B cell (primary cell): ENCODE measurements around the gene THSD7B. TPM values are rescaled to one million over a fixed set of nuclear protein-coding genes. Genes with fewer than 3 reads are reported as not detected.

Source experiments
- ATAC-seq: fragments of 200-7000 bp; cut with Tn5 transposase; one replicate; pipeline ENCODE4 v1.10.0; 2021; ENCODE audit warnings: low read depth, mild to moderate bottlenecking, moderate number of reproducible peaks, moderate library complexity
- CTCF ChIA-PET: fragments of 350-600 bp; sonication (Branson Sonifier 250); formaldehyde crosslinking; loops from one replicate; lab custom pipeline; 2021; ENCODE audit warnings: antibody characterized with exemption, inconsistent platforms; lab: Charles Lee
- POLR2A ChIA-PET: fragments of 350-600 bp; sonication (Branson Sonifier 250); formaldehyde crosslinking; loops from one replicate; lab custom pipeline; 2021; ENCODE audit warnings: antibody characterized with exemption; lab: Charles Lee
- DNase-seq: peaks from one replicate; pipeline ENCODE4 v3.0.0; 2013
- H2AFZ ChIP-seq: 2 replicates; pipeline ENCODE4 v1.6.1; 2012; ENCODE audit warnings: mild to moderate bottlenecking, low read depth, low read length; ENCODE audit not compliant: insufficient read depth, poor library complexity, severe bottlenecking
- H3K27ac ChIP-seq, 2 donors: 1 replicate in 1 of 2; 2 replicates in 1 of 2; pipeline ENCODE4 v1.5.1; 2012 to 2013; ENCODE audit warnings: low read length in 2 of 2, mild to moderate bottlenecking in 2 of 2, moderate library complexity in 1 of 2
- H3K27me3 ChIP-seq, 4 experiments: fragments of 200-600 bp in 1 of 4; sonication (generic) in 1 of 4; replicated peaks in 1 of 4; 1 replicate in 2 of 4; 2 replicates in 2 of 4; pipeline versions ENCODE4 v1.6.1 to v1.7.0; 2013 to 2016; ENCODE audit warnings: low read length in 3 of 4, mild to moderate bottlenecking in 2 of 4, mixed read lengths in 1 of 4, moderate library complexity in 1 of 4; ENCODE audit not compliant: insufficient read depth in 4 of 4, control insufficient read depth in 3 of 4; ENCODE audit errors: control extremely low read depth in 1 of 4
- H3K36me3 ChIP-seq, 2 experiments: replicated peaks in 1 of 2; 1 replicate in 1 of 2; 2 replicates in 1 of 2; pipeline versions ENCODE4 v1.6.1 to v1.7.1; 2013; ENCODE audit warnings: low read length in 1 of 2; ENCODE audit not compliant: insufficient read depth in 2 of 2, control insufficient read depth in 1 of 2; ENCODE audit errors: control extremely low read depth in 1 of 2, extremely low read depth in 1 of 2
- H3K4me1 ChIP-seq, 2 donors: fragments of 200-600 bp in 1 of 2; sonication (generic) in 1 of 2; 1 replicate in 1 of 2; 2 replicates in 1 of 2; pipeline versions ENCODE4 v1.5.1 to v1.6.1; 2013 to 2017; ENCODE audit warnings: low read length in 2 of 2; ENCODE audit not compliant: control insufficient read depth in 2 of 2, insufficient read depth in 2 of 2
- H3K4me2 ChIP-seq: replicated peaks from 2 replicates; pipeline ENCODE3; 2012; ENCODE audit warnings: mild to moderate bottlenecking, low read depth, low read length; ENCODE audit not compliant: poor library complexity, severe bottlenecking
- H3K4me3 ChIP-seq, 5 experiments: fragments of 200-600 bp in 1 of 5; sonication (generic) in 1 of 5; 1 replicate in 3 of 5; 2 replicates in 2 of 5; pipeline versions ENCODE4 v1.5.1 to v1.7.0; 2011 to 2016; ENCODE audit warnings: low read length in 4 of 5, mild to moderate bottlenecking in 4 of 5, low read depth in 2 of 5, control low read depth in 1 of 5, moderate library complexity in 1 of 5; ENCODE audit not compliant: insufficient read depth in 1 of 5; ENCODE audit errors: control extremely low read depth in 1 of 5, extremely low read depth in 1 of 5
- H3K79me2 ChIP-seq: fragments of 200-600 bp; sonication (generic); one replicate; pipeline ENCODE4 v1.6.0; 2016; ENCODE audit warnings: low read length; ENCODE audit not compliant: control insufficient read depth, insufficient read depth
- H3K9ac ChIP-seq: fragments of 200-600 bp; sonication (generic); 2 replicates; pipeline ENCODE4 v1.6.1; 2017; ENCODE audit warnings: mild to moderate bottlenecking, low read length, moderate library complexity
- H3K9me3 ChIP-seq, 3 donors: one replicate each; pipeline versions ENCODE4 v1.6.1 to v1.7.1; 2013; ENCODE audit warnings: low read length in 2 of 3; ENCODE audit not compliant: control insufficient read depth in 2 of 3, insufficient read depth in 1 of 3; ENCODE audit errors: control extremely low read depth in 1 of 3
- H4K20me1 ChIP-seq: 2 replicates; pipeline ENCODE4 v1.6.0; 2012; ENCODE audit warnings: mild to moderate bottlenecking, low read length; ENCODE audit not compliant: insufficient read depth, control insufficient read depth, poor library complexity, severe bottlenecking
- H3K27ac Mint-ChIP-seq: one replicate; pipeline ENCODE4 v1.8.0; 2021; ENCODE audit warnings: mixed read lengths
- H3K27me3 Mint-ChIP-seq: one replicate; pipeline ENCODE4 v1.8.0; 2021; ENCODE audit warnings: mixed read lengths
- H3K4me1 Mint-ChIP-seq: one replicate; pipeline ENCODE4 v1.8.0; 2021; ENCODE audit warnings: mixed read lengths
- H3K4me3 Mint-ChIP-seq: one replicate; pipeline ENCODE4 v1.8.0; 2021; ENCODE audit warnings: mixed read lengths
- H3K9me3 Mint-ChIP-seq: one replicate; pipeline ENCODE4 v1.8.0; 2022; ENCODE audit warnings: mixed read lengths; ENCODE audit not compliant: insufficient read depth
- CTCF ChIP-seq: fragments of 200-600 bp; IDR thresholded peaks from one replicate; pipeline ENCODE4 v1.8.0; 2022; ENCODE audit warnings: antibody characterized with exemption, mild to moderate bottlenecking
- EZH2 ChIP-seq: IDR thresholded peaks from 2 replicates; pipeline ENCODE4 v1.6.1; 2012; ENCODE audit warnings: borderline replicate concordance, low read depth, mild to moderate bottlenecking, moderate library complexity, low read length; ENCODE audit not compliant: insufficient read depth, poor library complexity, severe bottlenecking
- WGBS: methylation state at CpG from one replicate; pipeline ENCODE4 v1.1.5; 2013; ENCODE audit warnings: missing lambda C conversion rate; ENCODE audit not compliant: insufficient coverage; 5-methylcytosine and 5-hydroxymethylcytosine counted together
- intact Hi-C: fragments of 100-400 bp; cut with micrococcal nuclease; formaldehyde crosslinking; loops from one replicate; pipeline ENCODE4 v1.10.0; 2022
- polyA plus RNA-seq: library from polyadenylated mRNA; depleted of rRNA; stranded (reverse); fragments of >200 nt; gene quantifications from 2 replicates; pipeline ENCODE4 v1.2.3, GENCODE V29; 2012
- total RNA-seq, 2 donors: library from RNA; stranded (reverse); fragments of 120-200 nt in 1 of 2; gene quantifications; 1 replicate in 1 of 2; 2 replicates in 1 of 2; pipeline versions ENCODE4 v1.2.3 to v1.2.4, GENCODE V29; 2013 to 2022

Gene THSD7B
- total and polyA plus RNA-seq, 2 donors (not counting 1 experiment from before 2014, with no cell fraction given): 0.76 TPM; not detected in 1

GRCh38 chr2:137706786-137707613 lies 941.7 kb downstream of the THSD7B start:
- no peaks in the 10 kb centered on the region for H3K79me2 ChIP-seq
- H3K4me3 Mint-ChIP-seq: no peak overlapping the region
- no peak for DNase-seq
- no peaks in the 10 kb centered on the region for H3K4me1 ChIP-seq
- H3K4me2 ChIP-seq: no peak overlapping the region
- H3K27ac ChIP-seq: no peak overlapping the region
- H3K9me3 ChIP-seq: peaks cover 0 to 21% (median 1%) of the 10 kb centered on the region in 3 donors
- ATAC-seq: no peak
- H3K27ac Mint-ChIP-seq: no peak overlapping the region
- no peak overlapping the region for H3K4me3 ChIP-seq
- H3K9ac ChIP-seq: no peak overlapping the region
- CTCF ChIA-PET: no interaction called here
- H3K27me3 ChIP-seq: no peaks in the 10 kb centered on the region
- intact Hi-C loops: no loop called here
- POLR2A ChIA-PET: no interaction called here
- H3K4me1 Mint-ChIP-seq: no peaks in the 10 kb centered on the region
- WGBS: 75% methylated on average over 14 of the region's 15 CpGs
- no peaks in the 10 kb centered on the region for H4K20me1 ChIP-seq
- H3K9me3 Mint-ChIP-seq: peaks cover 5% of the 10 kb centered on the region
- no peak for TF ChIP-seq EZH2
- no peak for TF ChIP-seq CTCF
- H3K27me3 Mint-ChIP-seq: no peaks in the 10 kb centered on the region
- H2AFZ ChIP-seq: no peak overlapping the region
- H3K36me3 ChIP-seq: no peaks in the 10 kb centered on the region

- peaks cover 8% of the 10 kb centered on the region for H3K9me3 Mint-ChIP-seq
- ATAC-seq (no peak), DNase-seq (no peak)
- Histone ChIP-seq H3K9me3 (peaks cover 0 to 21% (median 2%) of the 10 kb centered on the region in 3 donors), H2AFZ (no peak overlapping the region), H3K4me2 (no peak overlapping the region), H3K4me1 (no peaks in the 10 kb centered on the region), H3K4me3 (no peak overlapping the region), H3K36me3 (no peaks in the 10 kb centered on the region), H3K9ac (no peak overlapping the region), H3K79me2 (no peaks in the 10 kb centered on the region), H3K27me3 (no peaks in the 10 kb centered on the region), H3K27ac (no peak overlapping the region), H4K20me1 (no peaks in the 10 kb centered on the region)
- no peak overlapping the region for H3K27ac Mint-ChIP-seq
- no peaks in the 10 kb centered on the region for H3K4me1 Mint-ChIP-seq
- ChIA-PET POLR2A (no interaction called here), CTCF (no interaction called here)
- H3K27me3 Mint-ChIP-seq: no peaks in the 10 kb centered on the region
- intact Hi-C loops: no loop called here
- no peak overlapping the region for H3K4me3 Mint-ChIP-seq
- TF ChIP-seq CTCF: no peak
- TF ChIP-seq EZH2: no peak
- WGBS: 93% methylated on average over 3 of the region's 5 CpGs
Measured at GRCh38 chr2:137708311-137708710, 943.0 kb downstream of the THSD7B start.
